Measurements from ENCODE around the gene GGN. TPM values are rescaled to one million over a fixed set of nuclear protein-coding genes. Genes with fewer than 3 reads are reported as not detected.

Gene GGN
- total and polyA plus RNA-seq, 9 of the 15 experiments (the other 6 are each of a cell fraction or from before 2014, with no cell fraction given) = 0.15 to 0.33 TPM; not detected in 7

GRCh38 chr19:38389957-38390924, 2.4 kb upstream of the GGN start:
- DNase-seq (ENCODE audit: extremely low read depth in 1 of 4, low spot score in 3 of 4) (peak in 1 of 4 experiments; percentile 38), FAIRE-seq (no peak), ATAC-seq (no peak)
- Histone ChIP-seq H3K9ac (ENCODE audit: insufficient read depth in 1 of 2, low read depth in 2 of 2, low read length in 2 of 2) (peak overlapping the region in 1 of 2 experiments; percentile 61; a peak in 1 of 4 replicates), H3K79me2 (ENCODE audit: control insufficient read depth, insufficient read depth, low read length) (no peaks in the 10 kb centered on the region), H2AFZ (ENCODE audit: low read depth, low read length) (no peak overlapping the region), H3K27ac (ENCODE audit: extremely low read depth, low read depth, low read length) (no peak overlapping the region), H3K9me1 (ENCODE audit: control insufficient read depth, insufficient read depth, low read length) (no peaks in the 10 kb centered on the region), H3K4me2 (ENCODE audit: insufficient read depth, low read length) (no peak overlapping the region), H3K4me1 (replicated peaks in 1 of 2; ENCODE audit: control insufficient read depth in 2 of 2, insufficient read depth in 2 of 2, low read length in 2 of 2) (peaks cover 16 to 71% of the 10 kb centered on the region in 2 experiments; a peak in 4 of 5 replicates), H3K27me3 (ENCODE audit: control insufficient read depth in 2 of 2, insufficient read depth in 2 of 2, low read length in 2 of 2) (no peaks in the 10 kb centered on the region), H3K9me3 (replicated peaks; ENCODE audit: control insufficient read depth, insufficient read depth, low read depth, low read length) (0 out of 2 replicates have a peak, but pooled peaks cover 2% of the 10 kb centered on the region), H3K36me3 (ENCODE audit: control insufficient read depth, insufficient read depth, low read length) (peaks cover 12% of the 10 kb centered on the region; the same call in 1 of the 3 replicates), H4K20me1 (replicated peaks; ENCODE audit: control insufficient read depth, insufficient read depth, low read length) (no peaks in the 10 kb centered on the region), H3K4me3 (no peak overlapping the region)
- ChIA-PET POLR2A (interaction anchor here (0.5 to 1.3 kb wide), 7 partner anchors 9 to 441 kb away, joined by 3 to 5 read pairs (median 3); partner anchors contain the start of genes FAM98C and PSMD8), CTCF (ENCODE audit: low intra/inter-chr PET ratio) (no interaction called here)
- in situ Hi-C loops (cut with MboI) (no loop called here), intact Hi-C loops (cut with micrococcal nuclease) (loop anchor here (5.0 kb wide), 2 partner anchors 53 to 148 kb away; partner anchors contain the start of gene CATSPERG)
- TF ChIP-seq SMAD4 (CRISPR knock-in tag; conservative IDR thresholded peaks at IDR 0.05) (no peak), PHF8 (IDR thresholded peaks at IDR 0.05; ENCODE audit: borderline replicate concordance, low read length) (no peak), RBM14 (IDR thresholded peaks at IDR 0.05; ENCODE audit: borderline replicate concordance, insufficient read depth, low read depth, low read length) (no peak), CUX1 (CRISPR knock-in tag; IDR thresholded peaks at IDR 0.05) (no peak), COPS2 (conservative IDR thresholded peaks at IDR 0.05) (no peak), NFIX (CRISPR knock-in tag; IDR thresholded peaks at IDR 0.05; ENCODE audit: low read depth) (no peak)
- 44% methylated on average over 5 of the region's 22 CpGs for WGBS (ENCODE audit: insufficient coverage, low coverage, missing lambda C conversion rate)
- BruUV-seq (replicated peaks) = no TSS peak

Measured in K562 (cell line).